HG02623 (cell line): ENCODE measurements around the gene MGAM2.
"Not testable (repeated sequence)": the region's sequence is repeated elsewhere in the genome, so short reads cannot be mapped to it uniquely, and the experiment has no call there.

ENCODE experiments used
- ATAC-seq: cut with Tn5 transposase; IDR thresholded peaks from one replicate; pipeline ENCODE4 v1.9.1; 2021; ENCODE audit warnings: moderate library complexity; ENCODE audit not compliant: unreplicated experiment

MGAM2 gene

GRCh38 chr7:142111499-142111898 lies at the start of gene MGAM2:
MGAM2 (plus strand) TSS chr7:142111718; CDS start chr7:142116874, 5,156 bp downstream.
- ATAC-seq = no peak

GRCh38 chr7:142063551-142064442 lies 47.7 kb upstream of the MGAM2 start:
- ATAC-seq = no peak

- no peak for ATAC-seq
Measured at GRCh38 chr7:142066536-142066935, 45.0 kb upstream of the MGAM2 start.

- ATAC-seq = no peak
Measured at GRCh38 chr7:142077762-142078161, 33.8 kb upstream of the MGAM2 start.

GRCh38 chr7:142083605-142084004 lies 27.9 kb upstream of the MGAM2 start:
- ATAC-seq = no peak

- ATAC-seq = no peak
Measured at GRCh38 chr7:142085428-142085827, 26.1 kb upstream of the MGAM2 start.

- ATAC-seq = no peak
Measured at GRCh38 chr7:142088022-142088714, 23.4 kb upstream of the MGAM2 start.

- ATAC-seq = no peak
Measured at GRCh38 chr7:142089035-142089434, 22.5 kb upstream of the MGAM2 start.

- ATAC-seq = no peak
Measured at GRCh38 chr7:142091961-142092360, 19.6 kb upstream of the MGAM2 start.

GRCh38 chr7:142094861-142095260 lies 16.7 kb upstream of the MGAM2 start:
- no peak for ATAC-seq

- no peak for ATAC-seq
Measured at GRCh38 chr7:142097571-142097970, 13.9 kb upstream of the MGAM2 start.

GRCh38 chr7:142098004-142098403 lies 13.5 kb upstream of the MGAM2 start:
- no peak for ATAC-seq

- not testable (repeated sequence) for ATAC-seq
Measured at GRCh38 chr7:142099347-142099746, 12.2 kb upstream of the MGAM2 start.

GRCh38 chr7:142100634-142101033 lies 10.9 kb upstream of the MGAM2 start:
- no peak for ATAC-seq

- not testable (repeated sequence) for ATAC-seq
Measured at GRCh38 chr7:142101794-142102193, 9.7 kb upstream of the MGAM2 start.

GRCh38 chr7:142104550-142105527 lies 6.7 kb upstream of the MGAM2 start:
- no peak for ATAC-seq

GRCh38 chr7:142108728-142109505 lies 2.6 kb upstream of the MGAM2 start:
- ATAC-seq = no peak

GRCh38 chr7:142110098-142110497 lies 1.4 kb upstream of the MGAM2 start:
- ATAC-seq = no peak

- ATAC-seq = no peak
Measured at GRCh38 chr7:142110638-142111037, 880 bp upstream of the MGAM2 start.

- no peak for ATAC-seq
Measured at GRCh38 chr7:142112086-142112485, 568 bp downstream of the MGAM2 start.
